ENCODE data around the gene NOPCHAP1.
"Not testable (repeated sequence)": the region's sequence is repeated elsewhere in the genome, so short reads cannot be mapped to it uniquely, and the experiment has no call there.

The NOPCHAP1 gene

DNA sequence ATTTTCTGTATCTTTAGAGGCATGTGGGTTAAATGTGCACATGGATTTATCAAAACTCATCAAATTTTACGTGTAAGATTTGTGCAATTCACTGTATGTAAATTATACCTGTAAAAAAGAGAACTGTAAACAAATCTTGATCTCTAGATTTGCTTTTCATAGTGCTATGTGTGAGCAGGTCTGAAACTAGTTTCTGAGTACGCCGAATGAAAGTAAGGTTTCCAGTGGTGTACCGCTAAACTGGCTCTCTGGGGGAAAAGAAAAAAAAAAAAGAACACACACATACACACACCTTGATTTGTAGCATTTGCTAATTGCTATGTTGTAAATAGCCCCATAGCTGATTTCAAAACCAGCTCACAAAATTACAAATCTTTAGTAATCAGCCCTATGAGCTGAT is 19.4 kb upstream of the NOPCHAP1 start:
- no peak for DNase-seq

DNA sequence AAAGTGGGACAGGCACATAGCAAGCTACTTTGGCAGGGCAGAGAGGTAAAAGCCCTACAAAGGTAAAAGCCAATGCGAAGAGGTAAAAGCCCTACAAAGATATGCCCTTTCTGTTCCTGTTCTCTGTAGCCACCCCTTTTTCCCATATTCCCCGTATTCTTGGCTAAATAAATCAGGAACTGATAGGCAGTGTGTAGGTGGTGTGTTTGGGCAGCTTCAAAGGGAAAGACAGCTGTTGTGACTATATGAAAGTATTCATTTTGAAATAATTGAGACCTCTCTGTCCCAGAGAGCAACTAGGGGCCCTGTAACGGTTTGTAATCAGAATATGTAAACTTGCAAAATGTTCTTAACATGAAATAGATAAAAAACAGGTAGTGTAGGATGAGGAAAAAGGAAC is 16.8 kb upstream of the NOPCHAP1 start:
- DNase-seq, result no peak

DNA sequence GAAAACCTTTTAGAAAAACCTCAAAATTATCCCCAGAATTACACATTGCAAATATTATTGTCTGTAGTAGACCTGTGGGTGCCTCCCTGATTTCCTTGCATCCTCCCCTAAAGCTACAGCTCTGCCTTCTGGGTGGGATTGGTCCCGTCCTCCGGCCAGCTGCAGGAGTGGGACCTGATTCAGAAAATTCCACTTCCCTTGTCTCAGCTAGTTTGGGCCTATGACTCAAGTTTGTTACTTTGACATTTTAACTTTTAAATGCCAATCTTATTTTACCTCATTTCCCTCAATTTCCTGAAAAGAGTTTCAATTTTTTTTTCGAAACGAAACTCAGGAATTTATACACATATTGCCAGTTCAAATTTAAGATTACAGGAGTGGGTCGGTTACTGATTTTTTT is 14.8 kb upstream of the NOPCHAP1 start:
- no peak for DNase-seq

- no peak for DNase-seq
Measured at GRCh38 chr12:104973250-104973649, 12.9 kb upstream of the NOPCHAP1 start.

DNA sequence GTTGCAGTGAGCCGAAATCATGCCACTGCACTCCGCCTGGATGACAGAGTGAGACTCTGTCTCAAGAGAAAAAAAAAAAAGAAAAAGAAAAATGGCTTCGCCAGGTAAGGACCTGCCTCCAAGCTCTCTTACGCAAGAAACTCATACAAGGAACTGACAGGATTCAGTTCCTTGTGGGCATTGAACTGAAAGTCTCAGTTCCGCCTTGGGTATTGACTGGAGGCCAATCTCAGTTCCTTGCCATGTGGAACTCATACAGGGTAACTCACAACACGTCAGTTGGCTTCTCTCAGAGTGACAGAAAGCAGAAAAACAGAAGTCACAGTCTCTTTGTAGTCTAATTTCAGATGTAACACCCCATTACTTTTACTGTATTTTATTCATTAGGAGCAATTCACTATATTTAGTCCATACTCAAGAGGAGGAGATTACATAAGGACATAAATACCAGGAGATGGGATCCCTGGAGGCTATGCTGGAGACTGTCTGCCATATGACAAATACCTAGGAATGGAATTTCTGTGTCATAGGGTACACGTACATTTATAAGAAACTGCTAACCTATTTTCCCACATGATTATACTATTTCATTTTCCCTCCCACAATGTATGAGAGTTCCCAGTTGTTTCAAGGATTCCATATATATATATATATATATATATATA is 11.4 kb upstream of the NOPCHAP1 start:
- DNase-seq, result no peak

GRCh38 chr12:104975587-104976343 is 10.4 kb upstream of the NOPCHAP1 start:
- no peak for DNase-seq

DNA sequence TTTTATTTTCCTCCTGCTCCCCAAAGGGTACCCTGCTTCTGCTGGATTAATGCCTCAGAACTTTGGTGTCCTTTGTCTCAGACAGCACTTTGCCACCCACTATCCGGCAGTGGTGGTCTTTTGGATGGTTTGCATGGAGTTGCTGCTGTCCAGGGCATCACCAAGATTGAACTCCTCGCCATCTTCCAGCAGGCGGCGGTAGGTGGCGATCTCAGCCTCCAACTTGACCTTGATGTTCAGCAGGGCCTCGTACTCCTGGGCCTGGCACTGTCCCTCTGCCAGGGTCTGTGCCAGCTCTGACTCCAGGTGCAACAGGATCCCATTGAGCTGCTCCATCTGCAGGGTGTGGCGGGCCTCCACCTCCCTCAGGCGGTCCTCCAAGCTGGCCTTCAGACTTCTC is 9.4 kb upstream of the NOPCHAP1 start:
- no peak for DNase-seq

GRCh38 chr12:104977688-104978087 is 8.4 kb upstream of the NOPCHAP1 start:
- DNase-seq, result not testable (repeated sequence)

DNA sequence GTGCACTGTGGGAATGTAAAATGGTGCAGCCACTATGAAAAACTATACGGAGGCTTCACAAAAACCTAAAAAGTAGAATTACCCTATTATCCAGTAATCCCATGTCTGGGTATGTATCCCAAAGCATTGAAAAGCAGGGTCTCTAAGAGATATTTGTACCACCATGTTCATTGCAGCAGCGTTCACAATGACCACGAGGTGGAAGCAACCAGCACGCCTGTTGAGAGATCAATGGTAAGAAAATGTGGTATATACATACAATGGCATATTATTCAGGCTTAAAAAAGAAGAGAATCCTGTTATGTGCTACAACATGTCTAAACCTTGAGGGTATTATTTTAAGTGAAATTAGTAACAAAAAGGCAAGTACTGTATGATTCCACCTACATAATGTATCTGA is 910 bp upstream of the NOPCHAP1 start:
- DNase-seq, result no peak

DNA sequence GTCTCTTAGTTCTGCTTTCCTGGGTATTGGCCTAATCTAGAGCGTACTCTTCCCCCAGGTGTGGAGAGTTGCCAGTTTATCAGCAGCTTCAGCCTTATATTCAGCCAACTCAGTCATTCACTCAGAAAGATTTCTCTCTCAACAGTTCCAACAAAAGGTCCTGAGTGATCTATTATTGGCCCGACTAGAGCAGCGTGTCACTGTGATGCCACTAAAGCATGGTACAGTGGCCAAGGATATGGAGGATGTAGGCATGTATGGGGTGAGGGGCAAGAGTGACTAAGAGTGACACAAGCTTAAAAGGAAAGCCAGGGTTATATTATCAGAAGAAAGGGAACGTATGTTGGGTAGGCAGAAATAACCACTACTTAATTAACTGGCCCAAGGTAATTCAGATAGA is 4.8 kb downstream of the NOPCHAP1 start:
- no peak for DNase-seq

DNA sequence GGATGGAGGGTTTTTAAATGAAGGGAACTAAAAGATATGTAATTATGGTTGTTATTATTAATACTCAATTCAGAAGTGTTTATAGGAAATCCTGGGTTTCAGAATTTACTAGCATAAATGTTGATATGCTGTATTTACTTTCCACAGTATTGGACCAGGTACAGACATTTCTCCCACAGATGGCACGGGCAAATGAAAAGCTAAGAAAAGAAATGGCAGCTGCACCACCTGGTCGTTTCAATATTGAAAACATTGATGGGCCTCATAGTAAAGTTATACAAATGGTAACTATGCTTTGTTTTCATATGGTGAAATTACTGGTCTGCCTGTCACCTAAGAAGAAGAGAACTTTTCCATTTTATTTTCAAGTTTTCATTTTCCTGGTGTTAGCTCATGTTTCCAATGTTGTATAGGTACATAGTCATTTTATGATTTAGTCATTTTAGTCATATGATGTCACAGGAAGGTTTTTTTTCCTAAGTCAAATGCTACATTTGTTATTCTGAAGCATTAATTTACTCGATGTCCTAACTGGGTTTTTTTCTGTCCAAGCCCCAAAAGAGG is 5.5 kb downstream of the NOPCHAP1 start:
- DNase-seq, result no peak

DNA sequence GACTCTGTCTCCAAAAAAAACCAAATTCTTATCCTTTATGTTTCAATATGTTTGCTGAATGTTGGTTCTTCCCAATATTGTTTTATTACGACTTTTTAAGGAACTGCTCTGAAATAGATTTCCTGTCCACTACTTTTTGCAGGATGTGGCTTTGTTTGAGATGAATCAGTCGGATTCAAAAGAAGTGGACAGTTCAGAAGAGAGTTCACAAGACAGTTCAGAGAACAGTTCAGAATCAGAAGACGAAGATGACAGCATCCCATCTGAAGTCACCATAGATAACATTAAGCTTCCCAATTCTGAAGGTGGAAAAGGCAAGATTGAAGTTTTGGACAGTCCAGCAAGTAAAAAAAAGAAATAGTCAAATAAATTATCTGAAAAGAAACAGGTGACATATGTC is 8.2 kb downstream of the NOPCHAP1 start:
- no peak for DNase-seq

- DNase-seq, result no peak
Measured at GRCh38 chr12:104997541-104997940, 11.4 kb downstream of the NOPCHAP1 start.

DNA sequence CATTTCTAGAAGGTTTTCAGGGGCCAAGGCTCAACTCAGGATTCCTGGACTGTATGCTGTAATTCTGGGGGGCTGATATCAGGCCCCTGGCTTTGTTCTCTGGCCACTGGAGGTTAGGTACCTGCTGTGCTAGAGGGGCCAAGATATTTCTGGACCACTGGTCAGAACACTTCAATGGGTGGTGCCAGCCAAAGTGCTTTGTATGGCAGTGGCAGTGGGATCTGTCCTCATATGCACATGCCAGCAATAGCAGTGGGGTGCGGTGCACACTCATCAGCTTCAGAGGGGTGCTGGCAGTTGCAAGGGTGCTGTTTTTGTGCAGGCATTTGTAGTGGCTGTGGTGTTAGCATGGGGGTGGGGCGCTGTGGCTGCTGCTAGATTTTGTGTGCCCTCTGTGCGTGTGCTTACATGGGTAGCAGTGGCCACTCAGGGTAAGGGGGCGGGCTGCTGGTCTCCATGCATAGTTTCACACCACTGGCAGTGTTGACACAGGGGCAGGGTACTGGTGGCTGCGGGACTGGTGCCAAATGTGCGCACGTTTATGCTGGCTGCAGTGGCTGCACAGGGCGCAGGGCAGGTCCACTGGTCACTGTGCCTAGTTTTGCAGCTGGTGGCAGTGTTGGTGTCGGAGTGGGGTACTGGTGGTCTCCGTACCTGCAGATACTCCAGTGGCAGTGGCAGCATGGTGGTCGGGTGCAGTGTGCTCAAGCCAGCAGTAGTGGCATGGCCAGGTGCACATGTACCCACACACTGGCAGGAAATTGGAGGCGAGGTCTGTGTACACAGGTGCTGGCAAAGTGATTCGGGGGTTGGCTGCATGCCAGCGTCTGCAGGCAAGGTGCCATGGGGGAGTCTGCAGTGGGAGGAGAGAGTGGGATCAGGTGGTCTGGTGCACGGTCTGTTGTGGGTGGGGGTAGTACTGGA is 12.6 kb downstream of the NOPCHAP1 start:
- peak; percentile 95 for DNase-seq

DNA sequence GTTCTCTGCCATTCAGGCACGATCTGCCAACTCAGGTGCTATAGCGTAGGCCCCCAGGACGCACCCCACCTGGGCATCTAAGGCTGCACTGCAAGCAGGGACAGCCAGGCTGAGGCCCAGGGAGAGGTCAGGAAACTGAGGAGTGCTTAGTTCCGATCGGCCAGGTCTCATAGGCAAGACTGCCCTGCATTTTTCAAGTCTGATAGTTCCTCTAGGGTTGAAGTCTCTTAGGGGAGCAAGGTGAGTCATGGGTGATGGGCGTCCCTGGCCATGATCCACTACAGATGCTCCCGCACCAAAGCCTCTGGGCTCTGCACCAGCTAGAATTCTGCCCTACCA is 13.2 kb downstream of the NOPCHAP1 start:
- no peak for DNase-seq

DNA sequence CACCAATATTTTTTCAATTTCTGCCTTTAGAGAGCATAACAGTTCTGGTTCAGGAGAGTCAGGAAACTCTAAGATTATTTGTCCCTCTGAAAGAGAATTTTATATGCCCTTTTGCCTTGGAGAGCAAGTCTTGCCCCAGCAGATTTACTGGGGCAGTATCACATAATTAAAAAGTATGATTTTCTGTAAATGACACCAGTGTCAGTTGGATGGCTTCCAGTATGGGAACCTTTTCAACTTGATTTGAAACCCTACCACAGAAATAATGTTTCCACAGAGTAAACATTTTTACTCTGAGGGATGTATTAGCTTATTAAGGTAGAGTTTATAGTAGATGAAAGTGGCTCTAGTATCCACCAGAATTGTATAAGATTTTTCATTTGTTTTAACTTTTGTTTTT is 15.4 kb downstream of the NOPCHAP1 start:
- no peak for DNase-seq

GRCh38 chr12:105013892-105014291 is 27.8 kb downstream of the NOPCHAP1 start:
- no peak for DNase-seq

DNA sequence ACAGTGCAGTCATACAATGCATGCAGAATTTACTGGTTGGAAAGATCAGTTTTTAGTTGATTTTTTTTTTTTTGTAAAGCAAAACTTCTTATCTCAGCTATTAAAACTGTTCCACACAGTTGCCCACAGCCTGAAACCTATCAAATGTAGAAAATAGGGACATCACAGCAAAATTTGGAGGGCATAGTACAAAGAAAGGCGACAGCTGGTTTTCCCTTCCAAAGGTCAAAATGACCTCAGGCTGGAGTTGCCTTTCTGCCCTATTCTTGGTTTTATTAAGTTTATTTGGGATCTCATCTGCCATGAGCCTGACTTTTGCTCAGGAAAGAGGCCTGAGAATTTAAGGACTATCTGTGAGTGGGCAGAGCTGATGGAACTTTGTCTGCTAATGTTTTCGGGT is 28.5 kb downstream of the NOPCHAP1 start:
- DNase-seq, result no peak

DNA sequence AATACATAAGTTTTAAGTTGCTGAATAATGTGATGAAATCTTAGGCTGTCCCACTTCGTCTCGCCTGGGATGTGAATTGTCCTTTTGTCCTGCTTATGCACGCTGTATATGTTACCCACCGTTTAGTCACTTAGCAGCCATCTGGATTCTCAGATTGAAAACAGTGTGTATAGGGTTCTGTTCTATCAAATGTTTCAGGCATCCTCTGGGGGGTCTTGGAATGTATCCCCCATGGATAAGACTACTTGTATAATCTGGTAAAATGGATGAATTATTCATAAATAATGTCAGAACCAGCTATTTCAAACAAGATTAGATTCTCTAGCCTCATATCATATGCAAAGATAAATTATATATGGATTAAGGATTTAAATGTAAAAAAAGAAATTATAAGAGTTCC is 29.4 kb downstream of the NOPCHAP1 start:
- no peak for DNase-seq

GRCh38 chr12:105018012-105018411 is 31.9 kb downstream of the NOPCHAP1 start:
- DNase-seq, result no peak

DNA sequence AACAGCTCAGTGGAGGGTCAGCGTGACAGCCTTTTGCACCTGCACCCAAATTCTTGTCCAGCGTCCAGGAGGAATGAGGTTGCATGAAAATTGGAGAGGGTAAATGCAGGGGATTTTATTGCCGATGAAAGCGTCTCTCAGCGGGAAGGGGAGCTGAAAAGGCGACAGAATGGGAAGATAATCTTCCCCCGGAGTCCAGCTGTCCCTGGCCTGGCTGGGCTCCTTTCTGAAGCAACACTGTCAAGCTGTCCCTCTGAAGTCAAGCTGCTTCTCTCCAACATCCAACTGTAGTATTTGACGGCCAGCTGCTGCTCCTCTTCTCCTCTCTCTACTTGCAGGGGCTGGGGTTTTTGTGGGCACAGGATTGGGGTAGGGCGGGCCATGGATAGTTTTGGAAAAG is 32.7 kb downstream of the NOPCHAP1 start:
- no peak for DNase-seq

- peak; percentile 3 for DNase-seq
Measured at GRCh38 chr12:105020241-105020962, 34.3 kb downstream of the NOPCHAP1 start.

DNA sequence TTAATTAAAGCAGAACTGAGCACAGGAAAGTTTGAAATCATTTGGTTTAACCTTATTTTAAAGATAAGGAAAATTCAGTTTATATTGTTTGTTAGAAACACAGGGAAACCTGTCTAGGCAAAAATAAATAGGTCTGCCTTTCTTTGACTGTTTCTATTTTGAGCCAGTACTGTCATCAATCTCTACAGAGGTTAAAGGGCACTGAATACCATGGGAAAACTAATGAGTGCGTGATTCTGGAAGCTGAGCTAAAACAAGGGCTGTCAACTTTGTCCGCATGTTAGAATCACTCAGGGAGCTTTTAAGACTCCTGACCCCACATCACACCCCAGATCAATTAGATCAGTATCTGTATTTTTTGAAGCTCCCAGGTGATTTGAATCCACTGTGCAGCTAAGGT is 38.8 kb downstream of the NOPCHAP1 start:
- no peak for DNase-seq

All from NCI-H1105 (cell line).